NOMO-1 treated with dmso at 0.1 percent for 144 hours (cell line): ENCODE measurements around the gene ARHGAP31.

Source experiments
- DNase-seq: peaks from one replicate; lab custom pipeline; 2025; ENCODE audit not compliant: unreplicated experiment; lab: John Stamatoyannopoulos, UW

The ARHGAP31 gene

DNA sequence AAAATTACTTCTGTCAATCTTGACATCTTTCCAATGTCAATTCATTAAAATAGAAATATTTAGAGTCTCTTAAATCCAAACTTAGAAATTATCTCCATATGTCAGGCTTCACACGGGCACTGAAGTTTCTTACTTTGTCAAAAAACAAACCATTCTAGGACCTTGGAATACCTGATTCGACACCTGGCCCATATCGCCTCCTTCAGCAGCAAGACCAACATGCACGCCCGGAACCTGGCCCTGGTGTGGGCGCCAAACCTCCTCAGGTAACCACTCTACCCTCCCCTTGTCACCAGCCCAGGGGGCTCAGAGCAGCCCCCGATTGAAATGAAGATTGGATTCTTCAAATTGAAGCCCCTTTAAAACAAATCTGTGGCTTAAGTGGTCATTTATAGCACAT is 88.0 kb downstream of the ARHGAP31 start:
- DNase-seq, result no peak

GRCh38 chr3:119388577-119388976 is 94.4 kb downstream of the ARHGAP31 start:
- DNase-seq, result no peak

DNA sequence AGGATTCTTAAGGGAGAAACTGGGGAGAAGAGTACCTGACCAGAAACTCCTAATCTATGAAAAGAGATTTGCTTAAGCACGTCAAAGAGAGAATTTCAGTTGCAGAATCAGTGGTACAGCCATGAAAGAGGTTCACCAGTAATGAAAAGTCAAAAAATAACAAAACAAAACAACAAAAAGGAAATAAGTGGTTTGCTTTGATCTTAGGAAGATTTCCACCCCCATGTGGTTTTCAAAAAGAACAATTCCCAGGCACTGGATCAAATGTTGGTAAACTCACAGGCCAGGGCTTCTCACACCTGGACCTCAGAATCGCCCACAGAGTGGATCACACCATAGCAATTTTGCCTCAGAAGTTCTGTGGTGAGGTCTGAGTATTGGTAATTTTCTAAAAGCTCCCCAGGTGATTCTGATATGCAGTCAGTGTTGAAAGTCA is 101.8 kb downstream of the ARHGAP31 start:
- no peak for DNase-seq

DNA sequence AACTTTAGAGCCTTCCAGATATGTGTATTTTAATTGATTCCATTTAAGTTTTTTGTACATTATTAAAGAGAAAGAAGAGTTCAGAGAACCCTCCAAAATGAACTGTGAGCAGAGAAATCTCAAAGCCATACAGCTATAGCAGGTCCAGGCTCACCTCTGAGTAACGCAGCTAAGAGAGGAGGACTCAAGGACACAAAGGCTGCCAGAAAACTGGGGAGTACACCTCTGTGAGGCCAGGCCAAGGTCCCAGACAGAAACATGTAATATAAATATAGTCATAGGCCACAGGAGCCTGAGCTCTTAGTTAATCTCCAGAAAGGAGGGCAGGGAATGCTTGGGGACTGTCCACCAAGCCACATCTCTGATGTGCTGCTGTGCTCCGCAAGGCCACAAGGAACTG is 102.7 kb downstream of the ARHGAP31 start:
- no peak for DNase-seq

- no peak for DNase-seq
Measured at GRCh38 chr3:119400466-119400865, 106.3 kb downstream of the ARHGAP31 start.

GRCh38 chr3:119401069-119401468 is 106.9 kb downstream of the ARHGAP31 start:
- no peak for DNase-seq

DNA sequence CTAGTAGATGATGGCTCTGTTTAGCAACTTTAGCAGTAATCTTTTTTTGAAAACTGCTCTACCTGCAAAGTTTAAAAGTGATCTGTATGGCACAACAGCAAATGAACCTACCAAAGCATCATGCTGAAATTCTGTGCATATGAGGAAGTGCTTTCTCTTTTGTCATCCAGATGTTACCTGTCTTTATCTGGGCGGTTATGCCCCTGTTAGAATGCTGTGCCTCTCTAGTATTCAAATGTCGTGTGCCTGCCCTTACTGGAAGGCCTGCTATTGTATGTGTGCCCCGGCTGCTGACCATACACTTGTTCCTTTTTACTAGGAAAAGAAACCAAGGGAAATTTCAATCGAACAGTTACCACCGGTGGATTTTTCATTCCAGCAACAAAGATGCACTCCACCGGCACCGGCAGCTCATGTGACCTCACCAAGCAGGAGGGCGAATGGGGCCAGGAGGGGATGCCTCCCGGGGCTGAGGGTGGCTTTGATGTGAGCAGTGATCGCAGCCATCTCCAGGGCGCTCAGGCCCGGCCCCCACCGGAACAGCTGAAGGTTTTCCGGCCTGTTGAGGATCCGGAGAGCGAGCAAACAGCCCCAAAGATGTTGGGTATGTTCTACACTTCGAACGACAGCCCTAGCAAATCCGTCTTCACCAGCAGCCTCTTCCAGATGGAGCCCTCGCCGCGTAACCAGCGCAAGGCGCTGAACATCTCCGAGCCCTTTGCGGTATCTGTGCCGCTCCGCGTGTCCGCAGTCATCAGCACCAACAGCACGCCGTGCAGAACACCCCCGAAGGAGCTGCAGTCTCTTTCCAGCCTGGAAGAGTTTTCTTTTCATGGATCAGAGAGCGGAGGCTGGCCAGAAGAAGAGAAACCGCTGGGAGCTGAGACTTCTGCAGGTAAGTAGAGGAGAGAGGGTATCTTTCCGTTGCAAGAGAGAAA is 107.6 kb downstream of the ARHGAP31 start:
- no peak for DNase-seq

GRCh38 chr3:119402791-119403190 is 108.6 kb downstream of the ARHGAP31 start:
- DNase-seq, result no peak

GRCh38 chr3:119403201-119403600 is 109.0 kb downstream of the ARHGAP31 start:
- no peak for DNase-seq

- no peak for DNase-seq
Measured at GRCh38 chr3:119405315-119405714, 111.1 kb downstream of the ARHGAP31 start.

DNA sequence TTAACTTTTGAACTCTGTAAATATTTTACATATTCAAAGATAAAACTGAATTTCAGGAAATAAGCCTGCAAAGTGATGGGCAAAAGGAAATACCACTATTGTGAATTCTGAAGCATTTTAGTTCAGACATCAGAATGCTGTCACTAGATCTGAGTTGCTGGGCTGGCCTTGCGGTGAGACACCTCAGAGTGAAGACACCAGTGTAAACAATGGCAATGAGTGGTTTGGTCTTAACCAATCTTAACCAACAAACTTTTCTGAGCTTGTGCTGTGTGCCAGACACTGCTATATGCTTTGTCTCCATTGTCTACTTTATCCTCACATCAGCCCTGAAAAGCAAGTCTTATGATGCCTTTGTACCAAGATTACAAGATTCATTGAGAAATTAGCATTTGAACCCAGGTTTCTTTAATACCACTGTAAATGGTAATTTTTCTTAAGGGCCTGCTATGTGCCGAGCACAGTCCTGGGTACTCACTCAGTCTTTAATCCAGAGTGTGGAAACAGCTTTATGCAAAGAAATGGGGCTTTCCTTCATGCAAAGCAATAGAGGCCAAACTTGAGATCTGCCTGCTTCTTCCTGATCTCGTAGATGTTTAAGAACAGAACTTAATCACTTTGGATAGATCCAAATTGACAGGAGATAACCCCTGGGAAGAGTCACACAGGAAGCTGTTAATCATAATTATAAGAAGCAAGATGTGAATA is 114.2 kb downstream of the ARHGAP31 start:
- no peak for DNase-seq

- no peak for DNase-seq
Measured at GRCh38 chr3:119409844-119410243, 115.7 kb downstream of the ARHGAP31 start.

- DNase-seq, result no peak
Measured at GRCh38 chr3:119413603-119414280, 119.6 kb downstream of the ARHGAP31 start.

DNA sequence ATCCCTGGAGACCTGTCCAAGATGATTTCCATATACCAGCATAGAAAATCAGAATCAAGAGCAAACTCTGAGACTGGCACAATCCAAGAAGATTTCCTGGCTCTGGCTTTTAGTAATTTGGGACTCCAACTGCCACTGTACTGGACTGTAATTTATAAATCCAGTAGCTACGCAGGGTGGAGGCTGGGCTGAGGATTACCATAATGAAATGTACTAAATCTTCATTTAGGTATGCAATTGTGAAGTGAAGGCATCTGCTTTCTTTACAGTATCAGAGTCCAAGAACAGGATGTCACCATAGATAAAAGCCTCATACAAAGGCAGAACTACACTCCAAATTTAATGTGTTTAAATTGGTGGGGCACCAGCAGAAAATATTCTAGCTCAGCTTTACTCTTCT is 122.7 kb downstream of the ARHGAP31 start:
- no peak for DNase-seq

GRCh38 chr3:119417771-119418512 is 123.8 kb downstream of the ARHGAP31 start:
- DNase-seq, result no peak

DNA sequence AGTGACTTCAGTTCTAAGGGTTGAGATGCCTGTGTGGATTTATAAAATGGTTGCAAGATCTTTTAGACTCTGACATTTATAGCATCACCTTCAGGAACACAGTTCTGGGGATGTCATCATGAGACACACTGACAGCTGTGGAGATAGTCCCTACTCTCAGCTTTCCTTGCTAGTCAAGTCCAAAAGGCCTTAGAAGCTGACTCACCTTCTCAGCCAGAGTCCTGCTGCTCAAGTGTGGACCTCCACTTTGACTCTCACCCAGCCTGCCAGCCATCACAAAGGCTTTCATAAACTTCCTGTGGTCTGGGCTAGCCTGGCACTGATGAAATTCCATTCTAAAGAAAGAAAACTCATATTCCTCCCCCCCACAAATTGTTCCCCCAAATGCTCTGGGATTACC is 124.5 kb downstream of the ARHGAP31 start:
- DNase-seq, result no peak

- DNase-seq, result no peak
Measured at GRCh38 chr3:119420196-119420595, 126.0 kb downstream of the ARHGAP31 start.

DNA sequence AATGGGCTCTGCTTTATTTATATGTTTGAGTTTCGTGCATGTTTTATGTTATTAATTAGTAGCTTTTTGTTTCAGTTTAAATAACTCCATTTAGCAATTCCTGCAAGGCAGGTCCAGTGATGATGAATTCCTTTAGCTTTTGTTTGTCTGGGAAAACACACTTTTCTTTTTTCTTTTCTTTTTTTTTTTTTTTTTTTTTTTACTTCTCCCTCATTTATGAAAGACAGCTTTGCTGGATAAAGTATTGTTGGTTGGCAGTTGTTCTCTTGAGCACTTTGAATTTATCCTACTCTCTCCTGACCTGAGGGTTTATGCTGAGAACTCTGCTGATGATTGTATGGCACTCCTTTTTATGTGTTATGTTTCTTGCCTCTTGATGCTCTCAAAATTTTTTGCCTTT is 133.5 kb downstream of the ARHGAP31 start:
- no peak for DNase-seq

DNA sequence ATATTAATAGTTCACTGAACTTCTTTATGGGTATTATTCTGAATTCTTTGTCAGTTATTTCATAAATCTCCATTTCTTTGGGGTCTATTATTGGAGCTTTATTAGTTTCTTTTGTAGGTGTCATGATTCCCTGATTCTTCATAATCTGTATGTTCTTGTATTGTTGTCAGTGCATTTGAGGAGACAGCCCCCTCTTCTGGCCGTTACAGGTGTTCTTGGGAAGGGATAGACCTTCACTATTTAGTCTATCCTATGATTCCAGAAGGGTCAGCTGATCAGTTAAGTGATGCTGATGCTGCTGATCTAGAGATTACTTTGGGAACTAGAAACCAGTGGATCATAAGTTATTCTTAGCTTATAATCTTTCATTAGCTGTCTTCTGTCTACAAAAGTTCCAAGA is 134.4 kb downstream of the ARHGAP31 start:
- DNase-seq, result no peak

GRCh38 chr3:119433613-119434325 is 139.6 kb downstream of the ARHGAP31 start:
- DNase-seq, result no peak
